ENCODE results near the gene GJB6. TPM values are rescaled to one million over a fixed set of nuclear protein-coding genes. Genes with fewer than 3 reads are reported as not detected.

Gene GJB6
- total RNA-seq, 1 experiment from 2014 or later: 0.84 TPM

DNA sequence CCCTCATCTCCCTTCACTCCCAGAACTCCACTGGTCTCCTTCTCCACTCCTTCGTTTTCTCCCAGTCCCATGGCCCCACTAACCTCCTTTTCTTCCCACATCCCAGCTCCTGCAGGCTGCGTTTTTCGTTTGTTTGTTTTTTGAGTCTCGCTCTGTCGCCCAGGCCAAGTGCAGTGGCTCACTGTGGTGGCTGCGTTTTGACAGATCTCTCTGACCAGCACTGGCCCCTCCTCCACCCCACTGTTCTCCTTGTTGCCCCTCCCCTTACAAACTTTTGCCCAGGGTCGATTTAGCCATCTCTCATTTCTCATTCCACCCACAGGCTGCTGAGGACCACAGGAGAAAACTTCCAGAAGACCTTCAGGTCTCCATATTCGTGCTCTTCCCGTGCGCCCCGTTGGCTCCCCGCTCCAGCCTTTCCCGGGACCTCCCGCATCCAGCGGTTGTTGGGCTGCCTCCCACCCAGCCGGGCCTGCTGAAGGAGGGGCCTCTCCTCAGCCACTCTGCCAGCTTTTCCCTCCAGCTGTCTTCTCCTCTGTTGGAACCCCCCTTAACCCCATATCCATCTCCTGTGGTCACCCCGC, 40.6 kb upstream of the GJB6 start:
- intact Hi-C loops (cut with micrococcal nuclease): no loop called here
- Histone ChIP-seq H3K4me3 (ENCODE audit: low read length) (no peak overlapping the region), H3K9me2 (replicated peaks; ENCODE audit: low read length) (no peaks in the 10 kb centered on the region), H3K27me3 (ENCODE audit: low read length) (no peaks in the 10 kb centered on the region), H3K4me1 (ENCODE audit: insufficient read depth, low read length) (0 out of 2 replicates have a peak, but pooled peaks cover 8% of the 10 kb centered on the region), H3K9ac (ENCODE audit: low read length) (no peak overlapping the region), H3K4me2 (ENCODE audit: low read length) (no peak overlapping the region), H3K36me3 (ENCODE audit: low read depth, low read length) (no peaks in the 10 kb centered on the region), H3K9me3 (ENCODE audit: low read length) (no peaks in the 10 kb centered on the region), H4K20me1 (ENCODE audit: low read length) (no peaks in the 10 kb centered on the region), H3K27ac (ENCODE audit: low read length) (no peak overlapping the region), H3F3A (ENCODE audit: low read length, unreplicated experiment) (no peaks in the 10 kb centered on the region), H2AFZ (ENCODE audit: low read length) (no peak overlapping the region), H3K79me2 (ENCODE audit: low read length) (no peaks in the 10 kb centered on the region)
- TF ChIP-seq, protein P1, sequence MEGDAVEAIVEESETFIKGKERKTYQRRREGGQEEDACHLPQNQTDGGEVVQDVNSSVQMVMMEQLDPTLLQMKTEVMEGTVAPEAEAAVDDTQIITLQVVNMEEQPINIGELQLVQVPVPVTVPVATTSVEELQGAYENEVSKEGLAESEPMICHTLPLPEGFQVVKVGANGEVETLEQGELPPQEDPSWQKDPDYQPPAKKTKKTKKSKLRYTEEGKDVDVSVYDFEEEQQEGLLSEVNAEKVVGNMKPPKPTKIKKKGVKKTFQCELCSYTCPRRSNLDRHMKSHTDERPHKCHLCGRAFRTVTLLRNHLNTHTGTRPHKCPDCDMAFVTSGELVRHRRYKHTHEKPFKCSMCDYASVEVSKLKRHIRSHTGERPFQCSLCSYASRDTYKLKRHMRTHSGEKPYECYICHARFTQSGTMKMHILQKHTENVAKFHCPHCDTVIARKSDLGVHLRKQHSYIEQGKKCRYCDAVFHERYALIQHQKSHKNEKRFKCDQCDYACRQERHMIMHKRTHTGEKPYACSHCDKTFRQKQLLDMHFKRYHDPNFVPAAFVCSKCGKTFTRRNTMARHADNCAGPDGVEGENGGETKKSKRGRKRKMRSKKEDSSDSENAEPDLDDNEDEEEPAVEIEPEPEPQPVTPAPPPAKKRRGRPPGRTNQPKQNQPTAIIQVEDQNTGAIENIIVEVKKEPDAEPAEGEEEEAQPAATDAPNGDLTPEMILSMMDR (conservative IDR thresholded peaks at IDR 0.05; ENCODE audit: low read depth, low read length): no peak
- TF ChIP-seq EZH2 (IDR thresholded peaks at IDR 0.05; ENCODE audit: low read length, unreplicated experiment) (no peak), EZH2phosphoT487 (IDR thresholded peaks at IDR 0.05; ENCODE audit: borderline replicate concordance, low read length) (no peak)
- ChIA-PET CTCF (no interaction called here), POLR2A (ENCODE audit: unreplicated experiment) (no interaction called here)
- ATAC-seq (no peak), DNase-seq (no peak)
- BruUV-seq (replicated peaks): no TSS peak

DNA sequence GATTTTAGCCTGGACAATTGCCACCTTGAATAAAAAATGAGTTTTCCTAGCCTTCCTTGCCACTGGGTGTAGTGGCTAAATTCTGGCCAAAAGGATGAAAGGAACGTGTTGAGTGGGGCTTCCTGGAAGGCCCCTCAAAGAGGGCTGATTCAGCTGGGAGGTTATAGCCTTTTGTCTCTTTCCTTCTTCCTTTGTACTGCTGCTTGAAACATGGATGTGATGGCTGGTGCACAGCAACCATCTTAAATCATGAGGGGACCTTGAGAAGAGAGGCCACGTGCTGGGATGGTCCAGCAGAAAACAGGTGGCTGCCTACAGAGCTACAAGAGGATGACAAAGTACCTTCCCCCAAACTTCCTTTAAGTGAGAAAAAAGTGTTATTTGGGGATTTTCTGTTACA, 40.0 kb upstream of the GJB6 start:
- Histone ChIP-seq H3K27ac (ENCODE audit: low read length) (no peak overlapping the region), H3K9me2 (replicated peaks; ENCODE audit: low read length) (no peaks in the 10 kb centered on the region), H3K36me3 (ENCODE audit: low read depth, low read length) (no peaks in the 10 kb centered on the region), H3K4me1 (ENCODE audit: insufficient read depth, low read length) (0 out of 2 replicates have a peak, but pooled peaks cover 8% of the 10 kb centered on the region), H3K4me3 (ENCODE audit: low read length) (no peak overlapping the region), H3K79me2 (ENCODE audit: low read length) (no peaks in the 10 kb centered on the region), H3K9me3 (ENCODE audit: low read length) (no peaks in the 10 kb centered on the region), H3K9ac (ENCODE audit: low read length) (no peak overlapping the region), H2AFZ (ENCODE audit: low read length) (no peak overlapping the region), H3K4me2 (ENCODE audit: low read length) (no peak overlapping the region), H3K27me3 (ENCODE audit: low read length) (no peaks in the 10 kb centered on the region), H4K20me1 (ENCODE audit: low read length) (no peaks in the 10 kb centered on the region), H3F3A (ENCODE audit: low read length, unreplicated experiment) (no peaks in the 10 kb centered on the region)
- TF ChIP-seq EZH2 (IDR thresholded peaks at IDR 0.05; ENCODE audit: low read length, unreplicated experiment) (no peak), EZH2phosphoT487 (IDR thresholded peaks at IDR 0.05; ENCODE audit: borderline replicate concordance, low read length) (no peak)
- TF ChIP-seq, protein P1 (conservative IDR thresholded peaks at IDR 0.05; ENCODE audit: low read depth, low read length): no peak
- POLR2A ChIA-PET (ENCODE audit: unreplicated experiment): no interaction called here
- DNase-seq: no peak
- CTCF ChIA-PET: no interaction called here
- BruUV-seq (replicated peaks): no TSS peak
- intact Hi-C loops (cut with micrococcal nuclease): no loop called here
- no peak for ATAC-seq

DNA sequence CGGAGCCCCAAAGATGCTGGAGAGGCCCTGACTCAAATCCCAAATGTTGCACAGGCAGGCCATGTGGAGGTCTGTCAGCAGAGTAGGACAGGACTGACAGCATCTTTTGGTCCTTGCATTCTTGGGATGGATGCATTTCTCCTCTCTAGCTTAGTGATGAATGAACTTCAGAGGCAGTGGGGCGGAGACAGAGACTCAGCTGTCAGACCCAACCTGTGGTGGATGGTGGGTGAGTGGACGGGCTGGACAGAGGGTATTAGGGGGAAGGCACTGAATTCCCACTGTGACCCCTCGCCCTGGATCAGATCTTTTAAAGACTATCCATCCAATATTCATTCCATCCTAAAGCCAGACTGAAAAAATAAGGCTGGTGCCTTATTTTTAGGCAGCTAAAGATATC, 39.3 kb upstream of the GJB6 start:
- POLR2A ChIA-PET (ENCODE audit: unreplicated experiment): no interaction called here

More for the DNA sequence above, 39.3 kb upstream of the GJB6 start:
- DNase-seq (no peak), ATAC-seq (no peak)
- Histone ChIP-seq H2AFZ (ENCODE audit: low read length) (no peak overlapping the region), H3K27me3 (ENCODE audit: low read length) (no peaks in the 10 kb centered on the region), H3K9me3 (ENCODE audit: low read length) (no peaks in the 10 kb centered on the region), H3K4me3 (ENCODE audit: low read length) (no peak overlapping the region), H3F3A (ENCODE audit: low read length, unreplicated experiment) (no peaks in the 10 kb centered on the region), H3K27ac (ENCODE audit: low read length) (no peak overlapping the region), H4K20me1 (ENCODE audit: low read length) (no peaks in the 10 kb centered on the region), H3K9ac (ENCODE audit: low read length) (no peak overlapping the region), H3K9me2 (replicated peaks; ENCODE audit: low read length) (no peaks in the 10 kb centered on the region), H3K4me1 (ENCODE audit: insufficient read depth, low read length) (0 out of 2 replicates have a peak, but pooled peaks cover 8% of the 10 kb centered on the region), H3K79me2 (ENCODE audit: low read length) (no peaks in the 10 kb centered on the region), H3K4me2 (ENCODE audit: low read length) (no peak overlapping the region), H3K36me3 (ENCODE audit: low read depth, low read length) (no peaks in the 10 kb centered on the region)
- BruUV-seq (replicated peaks): no TSS peak
- TF ChIP-seq EZH2phosphoT487 (IDR thresholded peaks at IDR 0.05; ENCODE audit: borderline replicate concordance, low read length) (no peak), EZH2 (IDR thresholded peaks at IDR 0.05; ENCODE audit: low read length, unreplicated experiment) (no peak)
- TF ChIP-seq, protein P1 (conservative IDR thresholded peaks at IDR 0.05; ENCODE audit: low read depth, low read length): no peak
- CTCF ChIA-PET: no interaction called here
- intact Hi-C loops (cut with micrococcal nuclease): no loop called here
